ENCODE data around the gene MAPK9.

DNA sequence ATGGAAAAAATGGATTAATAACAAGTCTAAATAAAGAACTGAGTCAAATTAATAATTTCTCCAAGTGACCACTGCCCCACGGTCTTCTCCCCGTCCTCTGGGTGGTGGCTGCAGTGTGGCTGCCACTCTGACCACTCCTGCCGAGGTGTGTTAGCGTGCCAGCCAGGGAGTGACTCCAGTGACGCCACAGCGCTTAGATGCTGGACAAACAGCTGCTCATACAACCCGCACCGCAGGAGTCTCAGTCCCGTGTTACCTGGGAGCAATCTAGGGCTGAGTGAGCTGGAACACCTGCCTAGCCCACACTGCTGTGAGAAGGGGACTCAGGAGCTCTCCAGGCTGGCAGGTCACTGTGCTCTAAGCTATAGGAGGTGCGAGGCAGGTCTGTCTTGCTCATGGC is 10.2 kb downstream of the MAPK9 start:
- TF ChIP-seq, protein P1, sequence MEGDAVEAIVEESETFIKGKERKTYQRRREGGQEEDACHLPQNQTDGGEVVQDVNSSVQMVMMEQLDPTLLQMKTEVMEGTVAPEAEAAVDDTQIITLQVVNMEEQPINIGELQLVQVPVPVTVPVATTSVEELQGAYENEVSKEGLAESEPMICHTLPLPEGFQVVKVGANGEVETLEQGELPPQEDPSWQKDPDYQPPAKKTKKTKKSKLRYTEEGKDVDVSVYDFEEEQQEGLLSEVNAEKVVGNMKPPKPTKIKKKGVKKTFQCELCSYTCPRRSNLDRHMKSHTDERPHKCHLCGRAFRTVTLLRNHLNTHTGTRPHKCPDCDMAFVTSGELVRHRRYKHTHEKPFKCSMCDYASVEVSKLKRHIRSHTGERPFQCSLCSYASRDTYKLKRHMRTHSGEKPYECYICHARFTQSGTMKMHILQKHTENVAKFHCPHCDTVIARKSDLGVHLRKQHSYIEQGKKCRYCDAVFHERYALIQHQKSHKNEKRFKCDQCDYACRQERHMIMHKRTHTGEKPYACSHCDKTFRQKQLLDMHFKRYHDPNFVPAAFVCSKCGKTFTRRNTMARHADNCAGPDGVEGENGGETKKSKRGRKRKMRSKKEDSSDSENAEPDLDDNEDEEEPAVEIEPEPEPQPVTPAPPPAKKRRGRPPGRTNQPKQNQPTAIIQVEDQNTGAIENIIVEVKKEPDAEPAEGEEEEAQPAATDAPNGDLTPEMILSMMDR (IDR thresholded peaks at IDR 0.05), result no peak
- TF ChIP-seq POLR2AphosphoS5 (IDR thresholded peaks at IDR 0.05) (no peak), POLR2A (IDR thresholded peaks at IDR 0.05) (no peak)
